ENCODE results near the gene PDCD10. TPM values are rescaled to one million over a fixed set of nuclear protein-coding genes. Genes with fewer than 3 reads are reported as not detected.

Gene PDCD10
- total RNA-seq: 58.1 and 70.1 TPM in 2 replicates

GRCh38 chr3:167734498-167735232, at the start of gene PDCD10:
TSS of gene PDCD10 (minus strand) at chr3:167734892. CDS start at chr3:167720157, 14,735 bp downstream.

GRCh38 chr3:167735233-167736138, 794 bp upstream of the PDCD10 start, which contains the start of gene SERPINI1:
TSS of gene SERPINI1 (plus strand) at chr3:167735721. CDS start at chr3:167789129, 53,408 bp downstream.

DNA sequence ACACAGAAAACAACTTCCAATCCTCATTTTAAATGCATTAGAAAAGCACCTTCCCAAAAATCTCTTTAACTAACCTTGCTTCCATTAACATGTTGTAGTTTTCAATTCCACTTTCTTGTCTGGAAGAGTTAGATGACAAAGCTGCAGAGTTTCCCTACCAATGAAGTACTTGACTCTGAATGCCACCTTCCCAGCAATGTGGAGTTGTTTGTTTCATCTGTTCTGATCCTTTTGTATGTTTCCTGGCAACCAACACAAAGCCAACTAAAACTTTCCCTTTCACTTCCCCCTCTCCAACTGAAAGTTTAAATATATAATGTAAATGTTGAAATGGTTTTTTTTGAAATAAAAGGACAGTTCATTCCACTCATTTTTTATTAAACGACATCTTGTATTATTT, 80.9 kb downstream of the PDCD10 start, which contains the start of gene WDR49:
Gene WDR49, minus strand, starts transcription at position 183 of the 400 bp plus-strand sequence. CDS start 517 bp downstream, outside the sequence.

Other genes with a start within 250 kb of the PDCD10 start
- gene WDR49, start 81.0 kb downstream of the PDCD10 start, total RNA-seq: under 0.01 and 0.25 TPM in 2 replicates
- 1.4 and 1.7 TPM in 2 replicates for gene SERPINI1, start 829 bp upstream of the PDCD10 start, total RNA-seq